Hepatocyte (in vitro differentiated cells): Measurements from ENCODE around the gene FAM20C.

Source experiments
- EZH2phosphoT487 ChIP-seq: fragments of 200-600 bp; sonication (generic); IDR thresholded peaks from one replicate; pipeline ENCODE4 v1.6.1; 2018; ENCODE audit warnings: antibody characterized with exemption, mild to moderate bottlenecking, low read depth, moderate library complexity; ENCODE audit not compliant: unreplicated experiment, severe bottlenecking
- TF ChIP-seq, protein P1 (sequence below): fragments of 200-600 bp; sonication (generic); IDR thresholded peaks from 2 replicates; pipeline ENCODE4 v1.5.1; 2016; ENCODE audit warnings: antibody characterized with exemption, mild to moderate bottlenecking; ENCODE audit not compliant: poor library complexity

DNA sequence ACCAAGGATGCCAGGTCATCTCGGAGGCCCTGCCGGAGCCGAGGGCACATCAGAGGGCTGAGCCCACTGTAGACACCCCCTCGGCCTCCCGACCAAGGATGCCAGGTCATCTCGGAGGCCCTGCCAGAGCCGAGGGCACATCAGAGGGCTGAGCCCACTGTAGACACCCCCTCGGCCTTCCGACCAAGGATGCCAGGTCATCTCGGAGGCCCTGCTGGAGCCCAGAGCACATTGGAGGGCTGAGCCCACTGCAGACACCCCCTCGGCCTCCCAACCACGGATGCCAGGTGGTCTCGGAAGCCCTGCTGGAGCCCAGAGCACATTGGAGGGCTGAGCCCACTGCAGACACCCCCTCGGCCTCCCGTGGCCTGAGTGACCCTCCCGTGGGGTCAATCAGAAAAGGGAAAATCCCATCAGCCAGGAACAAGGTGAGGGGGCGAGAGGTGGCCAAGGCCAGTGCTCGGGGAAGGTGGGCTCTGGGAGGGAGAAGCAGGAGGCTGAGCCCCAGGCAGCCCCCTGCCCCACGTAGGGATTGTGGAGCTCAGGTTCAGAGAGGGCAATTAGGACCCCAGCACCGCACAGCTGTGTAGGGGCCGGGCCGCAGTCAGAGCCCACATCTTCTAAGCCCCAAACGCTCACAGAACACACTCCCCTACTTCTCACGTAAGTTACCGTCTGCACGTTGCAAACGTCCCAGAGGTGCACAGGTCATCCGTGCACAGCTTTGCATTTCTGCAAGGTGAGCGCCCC, 60.0 kb downstream of the FAM20C start:
- TF ChIP-seq, protein P1, sequence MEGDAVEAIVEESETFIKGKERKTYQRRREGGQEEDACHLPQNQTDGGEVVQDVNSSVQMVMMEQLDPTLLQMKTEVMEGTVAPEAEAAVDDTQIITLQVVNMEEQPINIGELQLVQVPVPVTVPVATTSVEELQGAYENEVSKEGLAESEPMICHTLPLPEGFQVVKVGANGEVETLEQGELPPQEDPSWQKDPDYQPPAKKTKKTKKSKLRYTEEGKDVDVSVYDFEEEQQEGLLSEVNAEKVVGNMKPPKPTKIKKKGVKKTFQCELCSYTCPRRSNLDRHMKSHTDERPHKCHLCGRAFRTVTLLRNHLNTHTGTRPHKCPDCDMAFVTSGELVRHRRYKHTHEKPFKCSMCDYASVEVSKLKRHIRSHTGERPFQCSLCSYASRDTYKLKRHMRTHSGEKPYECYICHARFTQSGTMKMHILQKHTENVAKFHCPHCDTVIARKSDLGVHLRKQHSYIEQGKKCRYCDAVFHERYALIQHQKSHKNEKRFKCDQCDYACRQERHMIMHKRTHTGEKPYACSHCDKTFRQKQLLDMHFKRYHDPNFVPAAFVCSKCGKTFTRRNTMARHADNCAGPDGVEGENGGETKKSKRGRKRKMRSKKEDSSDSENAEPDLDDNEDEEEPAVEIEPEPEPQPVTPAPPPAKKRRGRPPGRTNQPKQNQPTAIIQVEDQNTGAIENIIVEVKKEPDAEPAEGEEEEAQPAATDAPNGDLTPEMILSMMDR, result no peak
- no peak for TF ChIP-seq EZH2phosphoT487
